ENCODE results near the gene NOS2.

Gene NOS2

DNA sequence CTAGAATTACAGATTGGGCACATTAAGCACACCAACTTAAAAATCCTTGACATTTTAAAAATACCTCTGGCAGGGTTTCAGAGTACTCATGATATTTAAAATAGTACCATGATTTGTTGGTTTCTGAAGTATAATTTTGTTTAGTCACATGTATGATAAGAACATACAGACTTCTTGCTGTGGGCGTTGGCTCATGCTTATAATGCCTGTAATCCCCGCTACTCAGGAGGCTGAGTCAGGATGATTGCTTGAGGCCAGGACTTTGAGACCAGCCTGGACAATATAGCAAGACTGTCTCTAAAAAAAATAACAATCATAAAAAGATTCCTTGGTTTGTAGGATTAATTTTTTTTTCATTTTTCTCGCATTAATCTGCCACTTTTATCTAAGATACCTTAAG lies 78.5 kb downstream of the NOS2 start:
- DNase-seq (ENCODE audit: low spot score) = no peak

Measured in CD4-positive, alpha-beta T cell treated with Interleukin-2 at 100 ng/mL for 4 hours (primary cell).